Measurements from ENCODE around the gene ESRRG.
"Not testable (repeated sequence)": the region's sequence is repeated elsewhere in the genome, so short reads cannot be mapped to it uniquely, and the experiment has no call there.

The ESRRG gene

GRCh38 chr1:216722821-216723220 is 408 bp downstream of the ESRRG start:
- Mint-ChIP-seq H3K27me3 (peaks cover 22% of the 10 kb centered on the region), H3K36me3 (ENCODE audit: low read depth) (no peaks in the 10 kb centered on the region)

GRCh38 chr1:216721863-216722262 is 1.4 kb downstream of the ESRRG start:
- Mint-ChIP-seq H3K4me1 (ENCODE audit: low read depth) (peaks cover 1% of the 10 kb centered on the region), H3K27ac (no peak overlapping the region), H3K36me3 (ENCODE audit: low read depth) (no peaks in the 10 kb centered on the region), H3K9me3 (no peaks in the 10 kb centered on the region), H3K4me3 (no peak overlapping the region), H3K27me3 (peaks cover 22% of the 10 kb centered on the region)
- no peak for DNase-seq

More at GRCh38 chr1:216722821-216723220, 408 bp downstream of the ESRRG start:
- H3K4me3 Mint-ChIP-seq: no peak overlapping the region
- H3K4me1 Mint-ChIP-seq (ENCODE audit: low read depth): peaks cover 1% of the 10 kb centered on the region
- H3K9me3 Mint-ChIP-seq: no peaks in the 10 kb centered on the region
- no peak for DNase-seq
- H3K27ac Mint-ChIP-seq: no peak overlapping the region

- Mint-ChIP-seq H3K36me3 (ENCODE audit: low read depth) (no peaks in the 10 kb centered on the region), H3K4me1 (ENCODE audit: low read depth) (peaks cover 1% of the 10 kb centered on the region), H3K27me3 (peaks cover 22% of the 10 kb centered on the region), H3K4me3 (no peak overlapping the region), H3K27ac (no peak overlapping the region), H3K9me3 (no peaks in the 10 kb centered on the region)
- no peak for DNase-seq
Measured at GRCh38 chr1:216721062-216721461, 2.2 kb downstream of the ESRRG start.

GRCh38 chr1:216711712-216712111 is 11.5 kb downstream of the ESRRG start:
- no peak for DNase-seq
- no peak overlapping the region for H3K27ac Mint-ChIP-seq
- H3K4me3 Mint-ChIP-seq: no peak overlapping the region
- no peaks in the 10 kb centered on the region for H3K27me3 Mint-ChIP-seq
- H3K36me3 Mint-ChIP-seq (ENCODE audit: low read depth): no peaks in the 10 kb centered on the region
- no peaks in the 10 kb centered on the region for H3K9me3 Mint-ChIP-seq
- no peaks in the 10 kb centered on the region for H3K4me1 Mint-ChIP-seq (ENCODE audit: low read depth)

- Mint-ChIP-seq H3K27ac (no peak overlapping the region), H3K4me1 (ENCODE audit: low read depth) (no peaks in the 10 kb centered on the region), H3K4me3 (no peak overlapping the region), H3K36me3 (ENCODE audit: low read depth) (no peaks in the 10 kb centered on the region), H3K9me3 (no peaks in the 10 kb centered on the region), H3K27me3 (no peaks in the 10 kb centered on the region)
- no peak for DNase-seq
Measured at GRCh38 chr1:216710598-216711333, 12.5 kb downstream of the ESRRG start.

- Mint-ChIP-seq H3K9me3 (no peaks in the 10 kb centered on the region), H3K27ac (no peak overlapping the region), H3K36me3 (ENCODE audit: low read depth) (no peaks in the 10 kb centered on the region), H3K4me1 (ENCODE audit: low read depth) (no peaks in the 10 kb centered on the region), H3K27me3 (no peaks in the 10 kb centered on the region), H3K4me3 (no peak overlapping the region)
- no peak for DNase-seq
Measured at GRCh38 chr1:216710055-216710454, 13.2 kb downstream of the ESRRG start.

- Mint-ChIP-seq H3K27ac (no peak overlapping the region), H3K27me3 (no peaks in the 10 kb centered on the region), H3K4me1 (ENCODE audit: low read depth) (no peaks in the 10 kb centered on the region), H3K36me3 (ENCODE audit: low read depth) (no peaks in the 10 kb centered on the region), H3K9me3 (peaks cover 2% of the 10 kb centered on the region), H3K4me3 (no peak overlapping the region)
- DNase-seq: no peak
Measured at GRCh38 chr1:216705676-216706075, 17.6 kb downstream of the ESRRG start.

- H3K36me3 Mint-ChIP-seq (ENCODE audit: low read depth); H3K9me3 Mint-ChIP-seq; H3K27ac Mint-ChIP-seq; DNase-seq; H3K4me3 Mint-ChIP-seq; H3K4me1 Mint-ChIP-seq (ENCODE audit: low read depth); H3K27me3 Mint-ChIP-seq: not testable (repeated sequence)
Measured at GRCh38 chr1:216704065-216704464, 19.2 kb downstream of the ESRRG start.

GRCh38 chr1:216702170-216702569 is 21.1 kb downstream of the ESRRG start:
- Mint-ChIP-seq H3K9me3 (peaks cover 6% of the 10 kb centered on the region), H3K4me3 (no peak overlapping the region), H3K27ac (no peak overlapping the region), H3K4me1 (ENCODE audit: low read depth) (no peaks in the 10 kb centered on the region), H3K27me3 (no peaks in the 10 kb centered on the region), H3K36me3 (ENCODE audit: low read depth) (no peaks in the 10 kb centered on the region)
- DNase-seq: no peak

GRCh38 chr1:216700779-216701178 is 22.4 kb downstream of the ESRRG start:
- Mint-ChIP-seq H3K9me3 (peaks cover 6% of the 10 kb centered on the region), H3K4me3 (no peak overlapping the region), H3K27me3 (no peaks in the 10 kb centered on the region), H3K27ac (no peak overlapping the region), H3K36me3 (ENCODE audit: low read depth) (no peaks in the 10 kb centered on the region), H3K4me1 (ENCODE audit: low read depth) (no peaks in the 10 kb centered on the region)
- DNase-seq: no peak

GRCh38 chr1:216691710-216692109 is 31.5 kb downstream of the ESRRG start:
- no peak for DNase-seq
- Mint-ChIP-seq H3K27ac (no peak overlapping the region), H3K9me3 (no peaks in the 10 kb centered on the region), H3K4me3 (no peak overlapping the region), H3K36me3 (ENCODE audit: low read depth) (no peaks in the 10 kb centered on the region), H3K4me1 (ENCODE audit: low read depth) (no peaks in the 10 kb centered on the region), H3K27me3 (no peaks in the 10 kb centered on the region)

- Mint-ChIP-seq H3K27ac (no peak overlapping the region), H3K4me1 (ENCODE audit: low read depth) (no peaks in the 10 kb centered on the region), H3K4me3 (no peak overlapping the region), H3K27me3 (no peaks in the 10 kb centered on the region), H3K36me3 (ENCODE audit: low read depth) (no peaks in the 10 kb centered on the region), H3K9me3 (no peaks in the 10 kb centered on the region)
- DNase-seq: no peak
Measured at GRCh38 chr1:216690603-216691002, 32.6 kb downstream of the ESRRG start.

- H3K36me3 Mint-ChIP-seq (ENCODE audit: low read depth): no peaks in the 10 kb centered on the region
- H3K27me3 Mint-ChIP-seq: no peaks in the 10 kb centered on the region
- no peak overlapping the region for H3K27ac Mint-ChIP-seq
- no peak overlapping the region for H3K4me3 Mint-ChIP-seq
- H3K4me1 Mint-ChIP-seq (ENCODE audit: low read depth): no peaks in the 10 kb centered on the region
- H3K9me3 Mint-ChIP-seq: peaks cover 2% of the 10 kb centered on the region
- no peak for DNase-seq
Measured at GRCh38 chr1:216688127-216688657, 35.0 kb downstream of the ESRRG start.

GRCh38 chr1:216686860-216687766 is 36.1 kb downstream of the ESRRG start:
- H3K27ac Mint-ChIP-seq: no peak overlapping the region
- no peak overlapping the region for H3K4me3 Mint-ChIP-seq
- no peaks in the 10 kb centered on the region for H3K36me3 Mint-ChIP-seq (ENCODE audit: low read depth)
- no peak for DNase-seq
- peaks cover 2% of the 10 kb centered on the region for H3K9me3 Mint-ChIP-seq
- no peaks in the 10 kb centered on the region for H3K27me3 Mint-ChIP-seq
- no peaks in the 10 kb centered on the region for H3K4me1 Mint-ChIP-seq (ENCODE audit: low read depth)

GRCh38 chr1:216682752-216683151 is 40.5 kb downstream of the ESRRG start:
- Mint-ChIP-seq H3K36me3 (ENCODE audit: low read depth) (no peaks in the 10 kb centered on the region), H3K4me1 (ENCODE audit: low read depth) (no peaks in the 10 kb centered on the region), H3K27ac (no peak overlapping the region), H3K4me3 (no peak overlapping the region), H3K27me3 (no peaks in the 10 kb centered on the region), H3K9me3 (peaks cover 5% of the 10 kb centered on the region)
- no peak for DNase-seq

Measured in activated T-cell treated with anti-CD3 and anti-CD28 coated beads, Interleukin-2, amount 50 U/mL, for 24 hours (primary cell).